ENCODE measurements around the gene DDR1.
"Not testable (repeated sequence)": the region's sequence is repeated elsewhere in the genome, so short reads cannot be mapped to it uniquely, and the experiment has no call there.

The DDR1 gene

GRCh38 chr6:30894935-30895334 lies 10.6 kb downstream of the DDR1 start:
- DNase-seq = no peak

- no peak for DNase-seq
Measured at GRCh38 chr6:30895343-30895742, 11.0 kb downstream of the DDR1 start.

GRCh38 chr6:30896541-30896940 lies 12.2 kb downstream of the DDR1 start:
- no peak for DNase-seq

- no peak for DNase-seq
Measured at GRCh38 chr6:30897882-30898281, 13.6 kb downstream of the DDR1 start.

- no peak for DNase-seq
Measured at GRCh38 chr6:30898750-30899360, 14.5 kb downstream of the DDR1 start.

- no peak for DNase-seq
Measured at GRCh38 chr6:30900863-30901417, 16.6 kb downstream of the DDR1 start.

GRCh38 chr6:30901436-30901835 lies 17.1 kb downstream of the DDR1 start:
- no peak for DNase-seq

- DNase-seq = not testable (repeated sequence)
Measured at GRCh38 chr6:30902196-30902595, 17.9 kb downstream of the DDR1 start.

GRCh38 chr6:30902709-30903108 lies 18.4 kb downstream of the DDR1 start:
- DNase-seq = no peak

GRCh38 chr6:30903236-30903635 lies 18.9 kb downstream of the DDR1 start:
- no peak for DNase-seq

- DNase-seq = not testable (repeated sequence)
Measured at GRCh38 chr6:30907290-30907757, 23.0 kb downstream of the DDR1 start.

GRCh38 chr6:30907758-30908591 lies 23.7 kb downstream of the DDR1 start, which contains the start of gene GTF2H4:
Gene GTF2H4 (plus strand): TSS chr6:30908207.
- DNase-seq = peak; percentile 96

GRCh38 chr6:30908700-30909099 lies 24.4 kb downstream of the DDR1 start:
- DNase-seq = no peak

- DNase-seq = not testable (repeated sequence)
Measured at GRCh38 chr6:30910473-30910872, 26.2 kb downstream of the DDR1 start.

- DNase-seq = no peak
Measured at GRCh38 chr6:30912746-30913520, 28.6 kb downstream of the DDR1 start.

GRCh38 chr6:30913721-30914075 lies 29.4 kb downstream of the DDR1 start:
- DNase-seq = no peak

- peak; percentile 87 for DNase-seq
Measured at GRCh38 chr6:30914076-30914853, 29.9 kb downstream of the DDR1 start, which contains the start of gene VARS2. Gene VARS2 (plus strand): TSS chr6:30914238. CDS start chr6:30914837, 599 bp downstream.

- DNase-seq = no peak
Measured at GRCh38 chr6:30914854-30915590, 30.7 kb downstream of the DDR1 start.

GRCh38 chr6:30915591-30915946 lies 31.2 kb downstream of the DDR1 start:
- no peak for DNase-seq

- no peak for DNase-seq
Measured at GRCh38 chr6:30917041-30917440, 32.7 kb downstream of the DDR1 start.

- DNase-seq = no peak
Measured at GRCh38 chr6:30917487-30917886, 33.2 kb downstream of the DDR1 start.

- DNase-seq = no peak
Measured at GRCh38 chr6:30918670-30919069, 34.4 kb downstream of the DDR1 start.
